HG03097 (cell line): Measurements from ENCODE around the gene NPY5R.

Experiments
- ATAC-seq: cut with Tn5 transposase; IDR thresholded peaks from one replicate; pipeline ENCODE4 v1.9.1; 2021; ENCODE audit not compliant: unreplicated experiment, low FRiP score

NPY5R gene

GRCh38 chr4:163384434-163384833 lies 40.7 kb downstream of the NPY5R start:
- ATAC-seq, result no peak

- no peak for ATAC-seq
Observed at GRCh38 chr4:163384926-163385325, 41.2 kb downstream of the NPY5R start.

- ATAC-seq, result no peak
Observed at GRCh38 chr4:163385466-163385865, 41.8 kb downstream of the NPY5R start.

- no peak for ATAC-seq
Observed at GRCh38 chr4:163391756-163392155, 48.1 kb downstream of the NPY5R start.

DNA sequence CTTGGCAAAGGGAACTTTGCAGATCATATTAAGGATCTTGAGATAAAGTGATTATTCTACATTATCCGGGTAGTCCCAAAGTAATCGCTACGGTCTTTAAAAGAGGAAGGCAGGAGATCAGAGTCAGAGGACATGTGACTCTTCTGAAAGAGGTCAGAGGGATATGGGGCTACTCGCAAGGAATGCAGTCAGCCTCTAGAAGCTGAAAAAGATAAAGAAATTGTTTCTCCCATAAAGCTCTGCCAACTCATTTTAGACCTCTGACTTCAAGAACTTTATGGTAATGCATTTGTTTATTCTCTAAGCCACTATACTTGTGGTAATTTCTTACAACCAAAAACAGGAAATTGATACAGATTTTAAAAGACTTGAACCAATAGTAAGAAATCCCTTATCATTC lies 48.6 kb downstream of the NPY5R start:
- no peak for ATAC-seq

DNA sequence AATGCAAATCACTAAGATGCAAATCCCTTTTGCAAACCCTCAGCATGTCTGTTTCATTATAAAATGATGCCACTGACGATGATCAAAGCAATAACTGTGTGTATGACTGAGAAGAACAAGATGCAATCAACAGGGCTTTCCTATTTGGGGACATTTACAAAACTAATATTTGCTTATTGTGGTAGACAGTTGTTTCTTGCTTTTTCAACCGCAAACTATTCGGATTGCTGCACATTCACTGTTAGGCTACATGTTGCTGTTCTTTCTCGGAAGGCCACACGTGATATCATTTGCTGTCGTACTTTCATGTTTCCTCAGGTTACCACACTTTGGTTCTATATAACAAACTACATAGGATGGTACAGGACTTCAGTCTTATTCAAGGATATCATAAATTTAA lies 49.8 kb downstream of the NPY5R start:
- no peak for ATAC-seq

DNA sequence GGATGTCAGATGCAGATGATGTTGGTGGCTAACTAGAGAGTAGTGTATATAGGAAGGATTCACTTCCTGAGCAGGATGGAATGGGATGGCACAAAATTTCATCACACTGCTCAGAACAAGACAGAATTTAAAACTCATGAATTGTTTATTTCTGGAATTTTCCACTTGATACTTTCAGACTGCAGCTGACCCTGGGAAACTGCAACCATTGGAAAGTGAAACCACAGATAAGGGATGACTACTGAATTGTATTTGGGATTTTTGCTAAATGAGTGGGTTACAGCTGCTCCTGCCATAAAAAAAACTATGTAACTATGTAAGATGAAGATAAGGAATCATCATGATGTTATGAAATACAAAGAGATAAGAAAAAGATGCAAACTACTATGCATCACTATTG lies 51.4 kb downstream of the NPY5R start:
- ATAC-seq, result no peak

DNA sequence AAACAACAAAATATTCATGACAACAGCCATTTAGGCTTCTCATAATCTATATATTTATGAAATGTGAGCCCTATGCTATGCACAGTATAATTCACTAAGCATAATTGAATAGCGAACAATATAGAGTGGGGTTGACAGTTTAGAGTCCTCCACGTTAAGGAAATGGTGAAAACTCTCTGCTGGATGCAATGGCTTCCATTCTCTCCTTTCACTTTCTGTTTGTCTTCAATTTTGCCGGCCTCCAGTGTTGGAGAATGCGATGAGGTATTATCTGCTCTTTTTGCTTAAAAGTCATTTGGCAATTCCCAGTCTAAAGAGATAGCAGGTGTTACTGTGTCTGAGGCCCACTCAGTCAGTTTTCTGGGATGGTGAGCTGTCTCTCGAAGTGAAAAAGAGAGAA lies 52.1 kb downstream of the NPY5R start:
- no peak for ATAC-seq

DNA sequence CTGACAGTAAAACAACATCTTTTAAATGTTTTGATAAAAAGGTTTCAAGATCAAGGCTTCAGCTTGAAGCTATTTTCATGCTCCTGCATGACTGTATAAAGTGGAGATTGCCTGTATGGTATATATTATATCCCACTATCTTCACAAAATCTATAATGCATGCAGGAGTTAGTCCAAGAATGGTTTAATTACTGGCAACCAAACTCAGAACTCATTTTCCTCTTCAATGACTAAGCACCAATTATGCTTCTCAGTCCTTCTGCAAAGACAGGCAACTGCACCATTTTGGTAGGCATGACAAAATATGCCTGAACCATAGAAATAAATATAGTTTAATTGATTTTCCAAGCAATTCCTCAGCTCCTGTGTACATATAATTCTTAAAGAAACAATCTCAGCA lies 54.5 kb downstream of the NPY5R start:
- ATAC-seq, result no peak

- no peak for ATAC-seq
Observed at GRCh38 chr4:163400911-163401310, 57.2 kb downstream of the NPY5R start.
